Activated CD4-positive, alpha-beta memory T cell treated with anti-CD3 and anti-CD28 coated beads, Interleukin-2, amount 10 ng/mL, durations not matched to agents 7 days and 5 days (primary cell): ENCODE measurements around the gene LRP1. TPM values are rescaled to one million over a fixed set of nuclear protein-coding genes. Genes with fewer than 3 reads are reported as not detected.

Experiments
- CTCF ChIA-PET: fragments of 350-600 bp; sonication (Branson Sonifier 250); formaldehyde crosslinking; loops from one replicate; lab custom pipeline; 2021; ENCODE audit warnings: antibody characterized with exemption, inconsistent platforms; lab: Charles Lee
- POLR2A ChIA-PET: fragments of 350-600 bp; sonication (Branson Sonifier 250); formaldehyde crosslinking; loops from one replicate; lab custom pipeline; 2021; ENCODE audit warnings: antibody characterized with exemption; lab: Charles Lee
- DNase-seq: peaks from one replicate; pipeline ENCODE4 v3.0.0-alpha.2; 2020
- H3K27ac Mint-ChIP-seq: one replicate; pipeline ENCODE4 v1.8.0; 2021; ENCODE audit warnings: mild to moderate bottlenecking, mixed read lengths
- H3K27me3 Mint-ChIP-seq: one replicate; pipeline ENCODE4 v1.8.0; 2021; ENCODE audit warnings: mixed read lengths
- H3K36me3 Mint-ChIP-seq: one replicate; pipeline ENCODE4 v1.8.0; 2021; ENCODE audit warnings: low read depth, mixed read lengths
- H3K4me1 Mint-ChIP-seq: one replicate; pipeline ENCODE4 v1.8.0; 2021; ENCODE audit warnings: mixed read lengths
- H3K4me3 Mint-ChIP-seq: one replicate; pipeline ENCODE4 v1.8.0; 2021; ENCODE audit warnings: mild to moderate bottlenecking, mixed read lengths
- H3K9me3 Mint-ChIP-seq: one replicate; pipeline ENCODE4 v1.8.0; 2021; ENCODE audit warnings: mixed read lengths
- total RNA-seq, 2 experiments: library from RNA; stranded (reverse); gene quantifications; one replicate each; pipeline ENCODE4 v1.2.3, GENCODE V29; 2021

LRP1 gene
- total RNA-seq, 2 experiments from 2014 or later = 0.60 to 0.86 TPM

GRCh38 chr12:57089271-57090245 is 38.7 kb upstream of the LRP1 start:
- Mint-ChIP-seq H3K27ac (no peak overlapping the region), H3K36me3 (peaks cover 17% of the 10 kb centered on the region), H3K9me3 (no peaks in the 10 kb centered on the region), H3K4me3 (peak overlapping the region; percentile 81), H3K4me1 (peaks cover 68% of the 10 kb centered on the region), H3K27me3 (no peaks in the 10 kb centered on the region)
- peak; percentile 45 for DNase-seq
- CTCF ChIA-PET = interaction anchor here (0.9 to 8.7 kb wide), 5 partner anchors 10 to 154 kb away, joined by 3 to 91 read pairs (median 8); partner anchors contain the start of genes NEMP1 and STAT6
- POLR2A ChIA-PET = interaction anchor here (0.7 to 14.8 kb wide), 6 partner anchors 10 to 364 kb away, joined by 3 to 247 read pairs (median 20); partner anchors contain the start of genes NEMP1 and STAT6

GRCh38 chr12:57090490-57090889 is 37.8 kb upstream of the LRP1 start:
- CTCF ChIA-PET = interaction anchor here (0.9 to 8.7 kb wide), 5 partner anchors 11 to 153 kb away, joined by 3 to 91 read pairs (median 8); partner anchors contain the start of genes NEMP1 and STAT6
- no peaks in the 10 kb centered on the region for H3K9me3 Mint-ChIP-seq
- H3K27ac Mint-ChIP-seq = no peak overlapping the region
- peak overlapping the region; percentile 31 for H3K4me3 Mint-ChIP-seq
- H3K27me3 Mint-ChIP-seq = no peaks in the 10 kb centered on the region
- peaks cover 18% of the 10 kb centered on the region for H3K36me3 Mint-ChIP-seq
- POLR2A ChIA-PET = interaction anchor here (0.7 to 14.8 kb wide), 5 partner anchors 9 to 365 kb away, joined by 3 to 247 read pairs (median 33); partner anchors contain the start of genes NEMP1 and STAT6
- peaks cover 63% of the 10 kb centered on the region for H3K4me1 Mint-ChIP-seq
- no peak for DNase-seq

- peaks cover 24% of the 10 kb centered on the region for H3K36me3 Mint-ChIP-seq
- no peak overlapping the region for H3K27ac Mint-ChIP-seq
- H3K4me1 Mint-ChIP-seq = peaks cover 57% of the 10 kb centered on the region
- POLR2A ChIA-PET = interaction anchor here (0.6 to 14.8 kb wide), 7 partner anchors 8 to 25 kb away, joined by 3 to 247 read pairs (median 14); partner anchors contain the start of genes NEMP1 and STAT6
- no peak for DNase-seq
- CTCF ChIA-PET = interaction anchor here (1.1 to 8.7 kb wide), 8 partner anchors 12 to 152 kb away, joined by 4 to 91 read pairs (median 8); partner anchors contain the start of genes NEMP1 and STAT6
- H3K9me3 Mint-ChIP-seq = no peaks in the 10 kb centered on the region
- H3K27me3 Mint-ChIP-seq = no peaks in the 10 kb centered on the region
- peak overlapping the region; percentile 31 for H3K4me3 Mint-ChIP-seq
Observed at GRCh38 chr12:57090924-57091637, 37.2 kb upstream of the LRP1 start.

- H3K9me3 Mint-ChIP-seq = no peaks in the 10 kb centered on the region
- no peak overlapping the region for H3K27ac Mint-ChIP-seq
- peaks cover 30% of the 10 kb centered on the region for H3K36me3 Mint-ChIP-seq
- ChIA-PET CTCF (interaction anchor here (1.4 to 8.7 kb wide), 7 partner anchors 13 to 84 kb away, joined by 4 to 91 read pairs (median 9); partner anchors contain the start of genes NEMP1 and STAT6), POLR2A (interaction anchor here (0.6 to 14.8 kb wide), 6 partner anchors 13 to 26 kb away, joined by 3 to 247 read pairs (median 10); partner anchors contain the start of genes NEMP1 and STAT6)
- H3K27me3 Mint-ChIP-seq = no peaks in the 10 kb centered on the region
- H3K4me3 Mint-ChIP-seq = no peak overlapping the region
- peaks cover 49% of the 10 kb centered on the region for H3K4me1 Mint-ChIP-seq
- no peak for DNase-seq
Observed at GRCh38 chr12:57091638-57092528, 36.4 kb upstream of the LRP1 start.

GRCh38 chr12:57092529-57092862 is 35.8 kb upstream of the LRP1 start:
- H3K27me3 Mint-ChIP-seq = no peaks in the 10 kb centered on the region
- no peak for DNase-seq
- POLR2A ChIA-PET = interaction anchor here (1.5 to 14.8 kb wide), 5 partner anchors 14 to 27 kb away, joined by 3 to 247 read pairs (median 14); partner anchors contain the start of genes NEMP1 and STAT6
- H3K4me1 Mint-ChIP-seq = peaks cover 47% of the 10 kb centered on the region
- H3K9me3 Mint-ChIP-seq = no peaks in the 10 kb centered on the region
- H3K27ac Mint-ChIP-seq = peak overlapping the region; percentile 26
- H3K4me3 Mint-ChIP-seq = no peak overlapping the region
- CTCF ChIA-PET = interaction anchor here (1.4 to 8.7 kb wide), 7 partner anchors 14 to 84 kb away, joined by 4 to 91 read pairs (median 9); partner anchors contain the start of genes NEMP1 and STAT6
- H3K36me3 Mint-ChIP-seq = peaks cover 35% of the 10 kb centered on the region

- Mint-ChIP-seq H3K36me3 (peaks cover 35% of the 10 kb centered on the region), H3K9me3 (no peaks in the 10 kb centered on the region), H3K4me3 (no peak overlapping the region), H3K4me1 (peaks cover 44% of the 10 kb centered on the region), H3K27me3 (no peaks in the 10 kb centered on the region), H3K27ac (peak overlapping the region; percentile 16)
- CTCF ChIA-PET = interaction anchor here (1.1 to 8.7 kb wide), 8 partner anchors 14 to 85 kb away, joined by 3 to 91 read pairs (median 8); partner anchors contain the start of genes NEMP1 and STAT6
- POLR2A ChIA-PET = interaction anchor here (1.5 to 14.8 kb wide), 5 partner anchors 14 to 24 kb away, joined by 3 to 247 read pairs (median 14); partner anchors contain the start of genes NEMP1 and STAT6
- DNase-seq = no peak
Observed at GRCh38 chr12:57092876-57093414, 35.3 kb upstream of the LRP1 start.

GRCh38 chr12:57093415-57094207 is 34.7 kb upstream of the LRP1 start:
- POLR2A ChIA-PET = interaction anchor here (0.9 to 14.8 kb wide), 4 partner anchors 15 to 24 kb away, joined by 4 to 247 read pairs (median 10); partner anchors contain the start of genes NEMP1 and STAT6

GRCh38 chr12:57094208-57095160 is 33.8 kb upstream of the LRP1 start:
- Mint-ChIP-seq H3K9me3 (no peaks in the 10 kb centered on the region), H3K27ac (peak overlapping the region; percentile 31), H3K4me3 (no peak overlapping the region), H3K36me3 (peaks cover 44% of the 10 kb centered on the region), H3K27me3 (no peaks in the 10 kb centered on the region), H3K4me1 (peaks cover 38% of the 10 kb centered on the region)
- DNase-seq = no peak
- CTCF ChIA-PET = interaction anchor here (0.7 to 8.7 kb wide), 10 partner anchors 10 to 86 kb away, joined by 3 to 91 read pairs (median 4); partner anchors contain the start of genes NEMP1 and STAT6
- POLR2A ChIA-PET = interaction anchor here (0.9 to 14.8 kb wide), 4 partner anchors 15 to 25 kb away, joined by 4 to 247 read pairs (median 10); partner anchors contain the start of genes NEMP1 and STAT6

More at GRCh38 chr12:57093415-57094207, 34.7 kb upstream of the LRP1 start:
- H3K4me3 Mint-ChIP-seq = peak overlapping the region; percentile 39
- no peaks in the 10 kb centered on the region for H3K27me3 Mint-ChIP-seq
- peaks cover 38% of the 10 kb centered on the region for H3K4me1 Mint-ChIP-seq
- no peaks in the 10 kb centered on the region for H3K9me3 Mint-ChIP-seq
- H3K27ac Mint-ChIP-seq = peak overlapping the region; percentile 79
- peaks cover 36% of the 10 kb centered on the region for H3K36me3 Mint-ChIP-seq
- DNase-seq = peak; percentile 57
- CTCF ChIA-PET = interaction anchor here (0.7 to 8.7 kb wide), 9 partner anchors 11 to 85 kb away, joined by 3 to 91 read pairs (median 3); partner anchors contain the start of genes NEMP1 and STAT6

- POLR2A ChIA-PET = interaction anchor here (14.8 kb wide), 1 partner anchor 14 kb away, joined by 247 read pairs; the partner anchor contains the start of gene STAT6
- peak overlapping the region; percentile 5 for H3K27ac Mint-ChIP-seq
- no peak for DNase-seq
- H3K9me3 Mint-ChIP-seq = no peaks in the 10 kb centered on the region
- no peak overlapping the region for H3K4me3 Mint-ChIP-seq
- H3K36me3 Mint-ChIP-seq = peaks cover 49% of the 10 kb centered on the region
- H3K4me1 Mint-ChIP-seq = peaks cover 38% of the 10 kb centered on the region
- CTCF ChIA-PET = interaction anchor here (0.5 to 8.3 kb wide), 4 partner anchors 15 to 74 kb away, joined by 3 to 69 read pairs (median 4); partner anchors contain the start of gene STAT6
- H3K27me3 Mint-ChIP-seq = no peaks in the 10 kb centered on the region
Observed at GRCh38 chr12:57095440-57095839, 32.8 kb upstream of the LRP1 start.
